ENCODE data around the gene TYRP1.

GRCh38 chr9:12740845-12741244 is 47.7 kb downstream of the TYRP1 start:
- TF ChIP-seq CTCF (conservative IDR thresholded peaks at IDR 0.05; ENCODE audit: low read length): no peak
- no peak for TF ChIP-seq EZH2phosphoT487 (IDR thresholded peaks at IDR 0.05; ENCODE audit: borderline replicate concordance, low read depth, low read length)
